ENCODE data around the gene PCGF2.
A peak's percentile ranks its signal among the peaks of the same experiment; 100 is the strongest.

The PCGF2 gene

GRCh38 chr17:38702166-38702915 lies 45.8 kb downstream of the PCGF2 start:
- peak; percentile 94 for DNase-seq

GRCh38 chr17:38701504-38702165 lies 46.5 kb downstream of the PCGF2 start:
- peak; percentile 74 for DNase-seq

GRCh38 chr17:38698760-38699159 lies 49.4 kb downstream of the PCGF2 start:
- DNase-seq: no peak

- DNase-seq: no peak
Measured at GRCh38 chr17:38697061-38697820, 50.9 kb downstream of the PCGF2 start.

GRCh38 chr17:38693700-38694329 lies 54.3 kb downstream of the PCGF2 start:
- no peak for DNase-seq

GRCh38 chr17:38691154-38691553 lies 57.0 kb downstream of the PCGF2 start:
- no peak for DNase-seq

GRCh38 chr17:38690386-38690785 lies 57.8 kb downstream of the PCGF2 start:
- peak; percentile 76 for DNase-seq

- DNase-seq: no peak
Measured at GRCh38 chr17:38687286-38687685, 60.9 kb downstream of the PCGF2 start.

GRCh38 chr17:38685491-38685890 lies 62.6 kb downstream of the PCGF2 start:
- DNase-seq: no peak
